OCI-LY7 (cell line): ENCODE measurements around the gene SEC14L1. TPM values are rescaled to one million over a fixed set of nuclear protein-coding genes. Genes with fewer than 3 reads are reported as not detected.
A peak's percentile ranks its signal among the peaks of the same experiment; 100 is the strongest.

Experiments
- BruUV-seq: library from RNA; stranded (reverse); fragments of 400-500 nt; replicated peaks from 2 replicates; lab custom pipeline; 2021; lab: Mats Ljungman, UMichigan
- CTCF ChIA-PET: fragments of 300-600 bp; sonication (Branson Sonifier 250); formaldehyde crosslinking; loops from one replicate; lab custom pipeline; 2022; ENCODE audit warnings: antibody characterized with exemption; ENCODE audit not compliant: unreplicated experiment; lab: Charles Lee
- POLR2A ChIA-PET: fragments of 300-600 bp; sonication (Branson Sonifier 250); formaldehyde crosslinking; loops from one replicate; lab custom pipeline; 2022; ENCODE audit warnings: antibody characterized with exemption; lab: Charles Lee
- DNase-seq: peaks from one replicate; pipeline ENCODE4 v3.0.0-alpha.2; 2015; ENCODE audit warnings: low spot score
- H2AFZ ChIP-seq: fragments of 200-600 bp; sonication (generic), shearing (Covaris generic); 2 replicates; pipeline ENCODE4 v1.6.1; 2014; ENCODE audit warnings: mild to moderate bottlenecking, antibody characterized with exemption, low read length, moderate library complexity
- H3K27ac ChIP-seq: fragments of 200-600 bp; sonication (generic); 2 replicates; pipeline ENCODE4 v1.5.1; 2014; ENCODE audit warnings: mixed run types, low read depth, mild to moderate bottlenecking, moderate library complexity, low read length, inconsistent platforms; ENCODE audit not compliant: poor library complexity, severe bottlenecking
- H3K36me3 ChIP-seq: fragments of 200-600 bp; sonication (generic); 2 replicates; pipeline ENCODE4 v1.6.1; 2014; ENCODE audit warnings: mild to moderate bottlenecking, antibody characterized with exemption, low read length, moderate library complexity, mixed read lengths; ENCODE audit not compliant: insufficient read depth
- H3K4me1 ChIP-seq: fragments of 200-600 bp; sonication (generic); 2 replicates; pipeline ENCODE4 v1.5.1; 2014; ENCODE audit warnings: mild to moderate bottlenecking, low read length; ENCODE audit not compliant: insufficient read depth, poor library complexity, severe bottlenecking
- H3K4me2 ChIP-seq: fragments of 200-600 bp; sonication (generic); 2 replicates; pipeline ENCODE4 v1.6.1; 2014; ENCODE audit warnings: mild to moderate bottlenecking, low read length
- H3K4me3 ChIP-seq: fragments of 200-600 bp; sonication (generic); 2 replicates; pipeline ENCODE4 v1.5.1; 2014; ENCODE audit warnings: mild to moderate bottlenecking, low read depth, low read length; ENCODE audit not compliant: poor library complexity, severe bottlenecking
- H3K79me2 ChIP-seq: fragments of 200-600 bp; sonication (generic); 2 replicates; pipeline ENCODE4 v1.6.1; 2016; ENCODE audit warnings: low read depth, mild to moderate bottlenecking, low read length, moderate library complexity, mixed read lengths; ENCODE audit not compliant: insufficient read depth
- H3K9me2 ChIP-seq: fragments of 200-600 bp; sonication (generic); 2 replicates; pipeline ENCODE4 v1.6.1; 2016; ENCODE audit warnings: mild to moderate bottlenecking, low read length, mixed read lengths; ENCODE audit not compliant: insufficient read depth
- H3K9me3 ChIP-seq: fragments of 200-600 bp; sonication (generic); 2 replicates; pipeline ENCODE4 v1.6.1; 2014; ENCODE audit warnings: mild to moderate bottlenecking, mixed run types, low read length, mixed read lengths
- H4K20me1 ChIP-seq: fragments of 200-600 bp; sonication (generic); 2 replicates; pipeline ENCODE4 v1.6.1; 2014; ENCODE audit warnings: mild to moderate bottlenecking, antibody characterized with exemption, low read length, moderate library complexity, mixed read lengths; ENCODE audit not compliant: insufficient read depth
- CTCF ChIP-seq: fragments of 200-600 bp; sonication (generic); conservative IDR thresholded peaks from 2 replicates; pipeline ENCODE4 v1.5.1; 2014; ENCODE audit warnings: mild to moderate bottlenecking, antibody characterized with exemption, low read length, moderate library complexity, mixed read lengths
- EZH2phosphoT487 ChIP-seq: fragments of 200-600 bp; sonication (generic); IDR thresholded peaks from 2 replicates; pipeline ENCODE4 v1.6.1; 2018; ENCODE audit warnings: low read depth, borderline replicate concordance, mild to moderate bottlenecking, mixed run types, antibody characterized with exemption, low read length, moderate library complexity, mixed read lengths
- intact Hi-C: fragments of 100-400 bp; cut with micrococcal nuclease; formaldehyde crosslinking; loops from one replicate; pipeline ENCODE4 v1.10.0; 2022; ENCODE audit not compliant: unreplicated experiment
- total RNA-seq, 2 experiments: library from RNA; depleted of rRNA in 1 of 2; stranded (reverse); fragments of >200 nt in 1 of 2; shearing (Covaris generic) in 1 of 2; gene quantifications; 2 replicates each; pipeline ENCODE4 v1.2.3, GENCODE V29; 2014 to 2022

The SEC14L1 gene
- total RNA-seq, 2 experiments from 2014 or later = 137 to 227 TPM

- Histone ChIP-seq H3K9me3 (no peaks in the 10 kb centered on the region), H3K9me2 (no peaks in the 10 kb centered on the region), H3K4me1 (peaks cover 95% of the 10 kb centered on the region), H3K27ac (peak overlapping the region; percentile 95), H3K4me2 (peak overlapping the region; percentile 87), H3K36me3 (peaks cover 88% of the 10 kb centered on the region), H4K20me1 (peaks cover 23% of the 10 kb centered on the region), H3K4me3 (peak overlapping the region; percentile 93), H2AFZ (no peak overlapping the region), H3K79me2 (peaks cover 94% of the 10 kb centered on the region)
- no peak for DNase-seq
- CTCF ChIA-PET = no interaction called here
- POLR2A ChIA-PET = no interaction called here
- intact Hi-C loops = loop anchor here (10.0 kb wide), 1 partner anchor 256 kb away; no protein-coding TSS in a partner anchor
- no TSS peak for BruUV-seq
- no peak for TF ChIP-seq EZH2phosphoT487
- TF ChIP-seq CTCF = no peak
Observed at GRCh38 chr17:77148077-77148939, 7.5 kb downstream of the SEC14L1 start.

GRCh38 chr17:77148940-77149510, 8.3 kb downstream of the SEC14L1 start:
- H3K4me2 ChIP-seq = peak overlapping the region; percentile 87; the same call in 1 of the 2 replicates
- peaks cover 30% of the 10 kb centered on the region for H4K20me1 ChIP-seq
- peaks cover 88% of the 10 kb centered on the region for H3K36me3 ChIP-seq
- TF ChIP-seq EZH2phosphoT487 (no peak), CTCF (no peak)
- no TSS peak for BruUV-seq
- ChIA-PET CTCF (no interaction called here), POLR2A (no interaction called here)
- peaks cover 95% of the 10 kb centered on the region for H3K4me1 ChIP-seq
- DNase-seq = no peak
- H3K79me2 ChIP-seq = peaks cover 94% of the 10 kb centered on the region
- H3K4me3 ChIP-seq = no peak overlapping the region
- no peaks in the 10 kb centered on the region for H3K9me2 ChIP-seq
- intact Hi-C loops = loop anchor here (10.0 kb wide), 1 partner anchor 256 kb away; no protein-coding TSS in a partner anchor
- H3K27ac ChIP-seq = no peak overlapping the region
- H2AFZ ChIP-seq = no peak overlapping the region
- no peaks in the 10 kb centered on the region for H3K9me3 ChIP-seq
